ENCODE data around the gene DLG2.

DLG2 gene

GRCh38 chr11:85517272-85517671 is 109.9 kb downstream of the DLG2 start:
- H3K27ac ChIP-seq (ENCODE audit: low read depth, low read length, poor library complexity, severe bottlenecking), result no peak overlapping the region
- no peaks in the 10 kb centered on the region for H3K9me2 ChIP-seq (ENCODE audit: low read depth, low read length)
- H4K20me1 ChIP-seq (ENCODE audit: insufficient read depth, low read length), result no peaks in the 10 kb centered on the region
- no peaks in the 10 kb centered on the region for H3F3A ChIP-seq (ENCODE audit: insufficient read depth, low read length)
- no peak overlapping the region for H3K4me3 ChIP-seq (ENCODE audit: low read depth, low read length, poor library complexity, severe bottlenecking)
- no peak overlapping the region for H3K9ac ChIP-seq (ENCODE audit: low read length)
- H3K4me1 ChIP-seq (ENCODE audit: insufficient read depth, low read length, severe bottlenecking), result no peaks in the 10 kb centered on the region
- H2AFZ ChIP-seq (ENCODE audit: low read length), result no peak overlapping the region
- no peaks in the 10 kb centered on the region for H3K9me3 ChIP-seq (ENCODE audit: low read length)
- no peaks in the 10 kb centered on the region for H3K27me3 ChIP-seq (ENCODE audit: insufficient read depth, low read length)
- no peak for TF ChIP-seq CTCF (IDR thresholded peaks at IDR 0.05; ENCODE audit: low read length)
- TF ChIP-seq EZH2 (IDR thresholded peaks at IDR 0.05; ENCODE audit: borderline replicate concordance, low read length), result no peak
- no peak overlapping the region for H3K4me2 ChIP-seq (ENCODE audit: low read length)
- no peaks in the 10 kb centered on the region for H3K79me2 ChIP-seq (ENCODE audit: insufficient read depth, low read length)
- H3K36me3 ChIP-seq (ENCODE audit: insufficient read depth, low read length), result no peaks in the 10 kb centered on the region

GRCh38 chr11:85495918-85496317 is 131.2 kb downstream of the DLG2 start:
- H3K9ac ChIP-seq (ENCODE audit: low read length), result no peak overlapping the region
- no peaks in the 10 kb centered on the region for H3K4me1 ChIP-seq (ENCODE audit: insufficient read depth, low read length, severe bottlenecking)
- H4K20me1 ChIP-seq (ENCODE audit: insufficient read depth, low read length), result no peaks in the 10 kb centered on the region
- no peaks in the 10 kb centered on the region for H3K36me3 ChIP-seq (ENCODE audit: insufficient read depth, low read length)
- H3K9me3 ChIP-seq (ENCODE audit: low read length), result no peaks in the 10 kb centered on the region
- no peaks in the 10 kb centered on the region for H3K9me2 ChIP-seq (ENCODE audit: low read depth, low read length)
- H2AFZ ChIP-seq (ENCODE audit: low read length), result no peak overlapping the region
- no peaks in the 10 kb centered on the region for H3K27me3 ChIP-seq (ENCODE audit: insufficient read depth, low read length)
- H3K27ac ChIP-seq (ENCODE audit: low read depth, low read length, poor library complexity, severe bottlenecking), result no peak overlapping the region
- H3K4me2 ChIP-seq (ENCODE audit: low read length), result no peak overlapping the region
- H3K4me3 ChIP-seq (ENCODE audit: low read depth, low read length, poor library complexity, severe bottlenecking), result no peak overlapping the region
- H3K79me2 ChIP-seq (ENCODE audit: insufficient read depth, low read length), result no peaks in the 10 kb centered on the region
- TF ChIP-seq EZH2 (IDR thresholded peaks at IDR 0.05; ENCODE audit: borderline replicate concordance, low read length), result no peak
- no peak for TF ChIP-seq CTCF (IDR thresholded peaks at IDR 0.05; ENCODE audit: low read length)
- no peaks in the 10 kb centered on the region for H3F3A ChIP-seq (ENCODE audit: insufficient read depth, low read length)

- Histone ChIP-seq H3K9me3 (ENCODE audit: low read length) (no peaks in the 10 kb centered on the region), H3F3A (ENCODE audit: insufficient read depth, low read length) (no peaks in the 10 kb centered on the region), H3K79me2 (ENCODE audit: insufficient read depth, low read length) (no peaks in the 10 kb centered on the region), H3K9me2 (ENCODE audit: low read depth, low read length) (no peaks in the 10 kb centered on the region), H3K27ac (ENCODE audit: low read depth, low read length, poor library complexity, severe bottlenecking) (no peak overlapping the region), H4K20me1 (ENCODE audit: insufficient read depth, low read length) (no peaks in the 10 kb centered on the region), H3K9ac (ENCODE audit: low read length) (no peak overlapping the region), H3K4me3 (ENCODE audit: low read depth, low read length, poor library complexity, severe bottlenecking) (no peak overlapping the region), H3K4me1 (ENCODE audit: insufficient read depth, low read length, severe bottlenecking) (no peaks in the 10 kb centered on the region), H2AFZ (ENCODE audit: low read length) (no peak overlapping the region), H3K27me3 (ENCODE audit: insufficient read depth, low read length) (no peaks in the 10 kb centered on the region), H3K36me3 (ENCODE audit: insufficient read depth, low read length) (no peaks in the 10 kb centered on the region), H3K4me2 (ENCODE audit: low read length) (no peak overlapping the region)
- TF ChIP-seq CTCF (IDR thresholded peaks at IDR 0.05; ENCODE audit: low read length), result no peak
- TF ChIP-seq EZH2 (IDR thresholded peaks at IDR 0.05; ENCODE audit: borderline replicate concordance, low read length), result no peak
Measured at GRCh38 chr11:85494396-85494795, 132.7 kb downstream of the DLG2 start.

Data from OCI-LY1 (cell line).